MCF 10A (cell line): Measurements from ENCODE around the gene CADM3. TPM values are rescaled to one million over a fixed set of nuclear protein-coding genes. Genes with fewer than 3 reads are reported as not detected.

Experiments
- BruUV-seq: library from RNA; stranded (reverse); fragments of 400-500 nt; replicated peaks from 2 replicates; lab custom pipeline; 2021; lab: Mats Ljungman, UMichigan
- CTCF ChIA-PET: fragments of 300-600 bp; sonication (Branson Sonifier 250); formaldehyde crosslinking; extraction: SDS; loops from one replicate; lab custom pipeline; 2021; ENCODE audit warnings: antibody characterized with exemption, inconsistent platforms; lab: Yijun Ruan, JAX
- POLR2A ChIA-PET: fragments of 300-600, 350-650 bp; sonication (Branson Sonifier 250); formaldehyde crosslinking; extraction: SDS; loops from one replicate; lab custom pipeline; 2020; ENCODE audit warnings: antibody characterized with exemption, inconsistent platforms; lab: Yijun Ruan, JAX
- DNase-seq: peaks from one replicate; pipeline ENCODE4 v3.0.0-alpha.2; 2018; ENCODE audit not compliant: unreplicated experiment
- H3K27ac Mint-ChIP-seq: one replicate; pipeline ENCODE4 v1.8.0; 2022; ENCODE audit warnings: mild to moderate bottlenecking, low read depth, mixed read lengths; ENCODE audit not compliant: unreplicated experiment
- H3K27me3 Mint-ChIP-seq: one replicate; pipeline ENCODE4 v1.8.0; 2022; ENCODE audit warnings: mixed read lengths; ENCODE audit not compliant: insufficient read depth, unreplicated experiment
- H3K36me3 Mint-ChIP-seq: one replicate; pipeline ENCODE4 v1.8.0; 2022; ENCODE audit warnings: mild to moderate bottlenecking, moderate library complexity, mixed read lengths; ENCODE audit not compliant: insufficient read depth, unreplicated experiment
- H3K4me1 Mint-ChIP-seq: one replicate; pipeline ENCODE4 v1.8.0; 2022; ENCODE audit warnings: mixed read lengths; ENCODE audit not compliant: insufficient read depth, unreplicated experiment
- H3K4me3 Mint-ChIP-seq: one replicate; pipeline ENCODE4 v1.8.0; 2022; ENCODE audit warnings: mild to moderate bottlenecking, moderate library complexity, mixed read lengths; ENCODE audit not compliant: unreplicated experiment
- H3K9me3 Mint-ChIP-seq: one replicate; pipeline ENCODE4 v1.8.0; 2022; ENCODE audit warnings: mixed read lengths; ENCODE audit not compliant: unreplicated experiment
- CTCF ChIP-seq: fragments of 200-600 bp; IDR thresholded peaks from one replicate; pipeline ENCODE4 v1.8.0; 2022; ENCODE audit warnings: antibody characterized with exemption, mild to moderate bottlenecking; ENCODE audit not compliant: unreplicated experiment
- intact Hi-C: fragments of 100-400 bp; cut with micrococcal nuclease; formaldehyde crosslinking; loops from 2 replicates; pipeline ENCODE4 v1.14.1; 2022
- total RNA-seq: library from RNA; stranded (reverse); gene quantifications from 2 replicates; pipeline ENCODE4 v1.2.3, GENCODE V29; 2022

CADM3 gene
- total RNA-seq, 1 experiment from 2014 or later = 222 TPM

- intact Hi-C loops = no loop called here
- Mint-ChIP-seq H3K4me3 (no peak overlapping the region), H3K27me3 (no peaks in the 10 kb centered on the region), H3K27ac (peak overlapping the region; percentile 36), H3K4me1 (peaks cover 64% of the 10 kb centered on the region), H3K36me3 (peaks cover 54% of the 10 kb centered on the region), H3K9me3 (no peaks in the 10 kb centered on the region)
- POLR2A ChIA-PET = interaction anchor here (0.6 kb wide), 1 partner anchor 8 kb away, joined by 3 read pairs; no protein-coding TSS in a partner anchor
- CTCF ChIA-PET = interaction anchor here (0.6 to 17.2 kb wide), 6 partner anchors 6 to 818 kb away, joined by 3 to 358 read pairs (median 52); no protein-coding TSS in a partner anchor
- TF ChIP-seq CTCF = no peak
- no TSS peak for BruUV-seq
- no peak for DNase-seq
These were observed 34.7 kb downstream of the CADM3 start for GRCh38 chr1:159206110-159206509.

- TF ChIP-seq CTCF = no peak
These were observed 35.7 kb downstream of the CADM3 start for GRCh38 chr1:159207080-159207479.

GRCh38 chr1:159207774-159208173 lies 36.4 kb downstream of the CADM3 start:
- H3K9me3 Mint-ChIP-seq = no peaks in the 10 kb centered on the region
- ChIA-PET POLR2A (no interaction called here), CTCF (interaction anchor here (0.6 to 17.2 kb wide), 13 partner anchors 10 to 1206 kb away, joined by 3 to 385 read pairs (median 5); no protein-coding TSS in a partner anchor)
- no peak overlapping the region for H3K27ac Mint-ChIP-seq
- BruUV-seq = no TSS peak
- no peak for DNase-seq
- intact Hi-C loops = no loop called here
- H3K4me3 Mint-ChIP-seq = no peak overlapping the region
- no peaks in the 10 kb centered on the region for H3K27me3 Mint-ChIP-seq
- peaks cover 40% of the 10 kb centered on the region for H3K36me3 Mint-ChIP-seq
- TF ChIP-seq CTCF = no peak
- H3K4me1 Mint-ChIP-seq = peaks cover 65% of the 10 kb centered on the region

More at GRCh38 chr1:159207080-159207479, 35.7 kb downstream of the CADM3 start:
- H3K27me3 Mint-ChIP-seq = no peaks in the 10 kb centered on the region
- intact Hi-C loops = no loop called here
- BruUV-seq = no TSS peak
- peaks cover 64% of the 10 kb centered on the region for H3K4me1 Mint-ChIP-seq
- no peaks in the 10 kb centered on the region for H3K9me3 Mint-ChIP-seq
- H3K36me3 Mint-ChIP-seq = peaks cover 47% of the 10 kb centered on the region
- ChIA-PET POLR2A (no interaction called here), CTCF (interaction anchor here (0.6 to 17.2 kb wide), 11 partner anchors 5 to 817 kb away, joined by 3 to 358 read pairs (median 4); no protein-coding TSS in a partner anchor)
- no peak overlapping the region for H3K27ac Mint-ChIP-seq
- no peak overlapping the region for H3K4me3 Mint-ChIP-seq
- no peak for DNase-seq

GRCh38 chr1:159208175-159208825 lies 36.9 kb downstream of the CADM3 start:
- intact Hi-C loops = no loop called here
- CTCF ChIA-PET = interaction anchor here (0.6 to 17.2 kb wide), 18 partner anchors 5 to 1206 kb away, joined by 3 to 385 read pairs (median 4); partner anchors contain the start of gene ACKR1
- Mint-ChIP-seq H3K36me3 (peaks cover 35% of the 10 kb centered on the region), H3K9me3 (no peaks in the 10 kb centered on the region), H3K4me1 (peaks cover 70% of the 10 kb centered on the region), H3K27ac (no peak overlapping the region), H3K4me3 (no peak overlapping the region), H3K27me3 (no peaks in the 10 kb centered on the region)
- TF ChIP-seq CTCF = no peak
- BruUV-seq = no TSS peak
- DNase-seq = no peak
- POLR2A ChIA-PET = interaction anchor here (0.6 to 1.2 kb wide), 3 partner anchors 10 to 608 kb away, joined by 3 read pairs; no protein-coding TSS in a partner anchor
